HG03196 (cell line): Measurements from ENCODE around the gene IKZF2.
A peak's percentile ranks its signal among the peaks of the same experiment; 100 is the strongest.

Experiments used
- ATAC-seq: cut with Tn5 transposase; IDR thresholded peaks from one replicate; pipeline ENCODE4 v1.9.1; 2021; ENCODE audit not compliant: unreplicated experiment

Gene IKZF2

GRCh38 chr2:213007290-213007838 lies 144.0 kb downstream of the IKZF2 start:
- ATAC-seq: no peak

- ATAC-seq: no peak
These were observed 147.1 kb downstream of the IKZF2 start for GRCh38 chr2:213004197-213004821.

GRCh38 chr2:213002383-213002782 lies 149.0 kb downstream of the IKZF2 start:
- ATAC-seq: no peak

- no peak for ATAC-seq
These were observed 150.0 kb downstream of the IKZF2 start for GRCh38 chr2:213001297-213001910.

GRCh38 chr2:212998626-212999359 lies 152.6 kb downstream of the IKZF2 start:
- ATAC-seq: no peak

GRCh38 chr2:212997526-212998020 lies 153.8 kb downstream of the IKZF2 start:
- ATAC-seq: no peak

GRCh38 chr2:212995920-212996319 lies 155.5 kb downstream of the IKZF2 start:
- no peak for ATAC-seq

- no peak for ATAC-seq
These were observed 156.4 kb downstream of the IKZF2 start for GRCh38 chr2:212994976-212995375.

- peak; percentile 62 for ATAC-seq
These were observed 160.3 kb downstream of the IKZF2 start for GRCh38 chr2:212991120-212991519.

GRCh38 chr2:212990697-212991096 lies 160.7 kb downstream of the IKZF2 start:
- ATAC-seq: no peak

- no peak for ATAC-seq
These were observed 163.9 kb downstream of the IKZF2 start for GRCh38 chr2:212987492-212987891.

GRCh38 chr2:212984129-212984528 lies 167.3 kb downstream of the IKZF2 start:
- ATAC-seq: no peak

- ATAC-seq: no peak
These were observed 171.6 kb downstream of the IKZF2 start for GRCh38 chr2:212979799-212980198.

- ATAC-seq: no peak
These were observed 172.3 kb downstream of the IKZF2 start for GRCh38 chr2:212979046-212979612.

GRCh38 chr2:212977152-212977551 lies 174.3 kb downstream of the IKZF2 start:
- ATAC-seq: no peak

GRCh38 chr2:212975333-212975732 lies 176.1 kb downstream of the IKZF2 start:
- no peak for ATAC-seq

- ATAC-seq: no peak
These were observed 176.7 kb downstream of the IKZF2 start for GRCh38 chr2:212974692-212975091.

GRCh38 chr2:212973347-212973746 lies 178.1 kb downstream of the IKZF2 start:
- ATAC-seq: no peak

GRCh38 chr2:212970132-212970531 lies 181.3 kb downstream of the IKZF2 start:
- ATAC-seq: no peak

- ATAC-seq: peak; percentile 53
These were observed 182.9 kb downstream of the IKZF2 start for GRCh38 chr2:212968284-212969081.

- ATAC-seq: no peak
These were observed 184.5 kb downstream of the IKZF2 start for GRCh38 chr2:212966884-212967283.
